Stomach (tissue), 9 donors: Measurements from ENCODE around the gene KRTAP5-10. TPM values are rescaled to one million over a fixed set of nuclear protein-coding genes. Genes with fewer than 3 reads are reported as not detected.
"Not testable (repeated sequence)": the region's sequence is repeated elsewhere in the genome, so short reads cannot be mapped to it uniquely, and the experiment has no call there.

Source experiments
- DNase-seq, 2 donors: peaks; one replicate each; pipeline versions ENCODE4 v3.0.0 to v3.0.0-alpha.2; 2013 to 2019
- H3K27ac ChIP-seq, 5 donors: fragments of 200-600 bp in 4 of 5; sonication (generic) in 4 of 5; one replicate each; pipeline ENCODE4 v1.5.1; 2013 to 2019; ENCODE audit warnings: mild to moderate bottlenecking in 1 of 5, moderate library complexity in 1 of 5
- H3K27me3 ChIP-seq, 3 donors: fragments of 200-600 bp; sonication (generic); one replicate each; pipeline ENCODE4 v1.5.1; 2017 to 2019; ENCODE audit warnings: mixed run types in 1 of 3
- H3K36me3 ChIP-seq, 4 donors: fragments of 200-600 bp; sonication (generic); 1 replicate in 3 of 4; 2 replicates in 1 of 4; pipeline ENCODE4 v1.5.1; 2016 to 2019
- H3K4me1 ChIP-seq, 4 donors: fragments of 200-600 bp; sonication (generic); one replicate each; pipeline ENCODE4 v1.5.1; 2016 to 2019
- H3K4me3 ChIP-seq, 4 donors: fragments of 200-600 bp; sonication (generic) in 3 of 4; one replicate each; pipeline ENCODE4 v1.5.1; 2016 to 2019; ENCODE audit warnings: mild to moderate bottlenecking in 1 of 4
- H3K9me3 ChIP-seq, 4 donors: fragments of 200-600 bp; sonication (generic); one replicate each; pipeline ENCODE4 v1.5.1; 2016 to 2019
- EP300 ChIP-seq: sonication (generic); formaldehyde crosslinking; IDR thresholded peaks from one replicate; pipeline ENCODE4 v1.6.1; 2017; ENCODE audit warnings: antibody characterized with exemption
- POLR2A ChIP-seq, 4 donors: fragments of 450-650 bp; IDR thresholded peaks; one replicate each; pipeline ENCODE4 v1.6.1; 2016; ENCODE audit warnings: antibody characterized with exemption in 4 of 4, control low read depth in 2 of 4, mild to moderate bottlenecking in 1 of 4, moderate library complexity in 1 of 4
- POLR2AphosphoS5 ChIP-seq, 3 donors: sonication (generic); formaldehyde crosslinking; IDR thresholded peaks; one replicate each; pipeline ENCODE4 v1.6.1; 2016; ENCODE audit warnings: antibody characterized with exemption in 3 of 3
- WGBS, 5 donors: extraction: QIAGEN DNeasy Blood & Tissue Kit in 3 of 5; methylation state at CpG; one replicate each; pipeline versions ENCODE4 v1.1.5 to v1.1.7; 2013 to 2018; 5-methylcytosine and 5-hydroxymethylcytosine counted together
- intact Hi-C: fragments of 100-400 bp; cut with DNase I; formaldehyde crosslinking; loops from one replicate; pipeline ENCODE4 v1.15.1; 2023; ENCODE audit warnings: low total_unique reads
- polyA plus RNA-seq, 3 donors: library from polyadenylated mRNA; stranded (reverse); fragments of 200-250 nt; gene quantifications; one replicate each; pipeline ENCODE4 v1.2.3, GENCODE V29; 2013
- total RNA-seq, 5 donors: library from RNA; depleted of rRNA; stranded (reverse); fragments of >200 nt; gene quantifications; one replicate each; pipeline versions ENCODE4 v1.1.0 to v1.2.3, GENCODE V29; 2014 to 2016
- TF ChIP-seq, protein P1 (sequence below), 7 experiments: fragments of 450-650 bp in 4 of 7; fragments of 200-600 bp in 3 of 7; sonication (generic) in 3 of 7; IDR thresholded peaks; one replicate each; pipeline ENCODE4 v1.5.1; 2016 to 2019; ENCODE audit warnings: antibody characterized with exemption in 7 of 7, control low read depth in 2 of 7, mild to moderate bottlenecking in 1 of 7
- donor health status: healthy with polysubstance abuse.
- donor health status: Bipolar disorder and iron deficiency.
- donor health status: healthy.

KRTAP5-10 gene
- total and polyA plus RNA-seq, 8 donors: not detected

DNA sequence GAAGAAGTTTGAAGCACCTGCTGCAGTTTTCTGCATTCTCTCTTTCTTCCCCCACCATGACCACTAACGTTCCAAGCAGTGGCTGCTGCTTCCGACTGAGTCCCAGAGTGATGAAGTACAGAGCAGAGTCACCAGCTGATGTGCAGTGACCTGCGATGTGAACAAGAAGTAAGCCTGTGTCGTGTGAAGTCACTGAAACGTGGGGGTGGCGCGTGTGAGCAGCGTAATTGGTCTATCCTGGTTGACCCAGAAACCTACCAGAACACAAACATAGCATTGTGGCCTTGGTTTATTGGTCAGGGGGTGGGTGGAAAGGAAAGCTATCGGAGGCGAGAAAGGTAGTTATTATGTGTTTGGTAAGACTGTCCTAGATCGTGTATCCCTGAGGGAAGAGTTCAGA is 34.8 kb upstream of the KRTAP5-10 start:
- DNase-seq: no peak
- WGBS, 5 donors: 78 to 96% (median 90%) methylated on average over 11 of the region's 11 CpGs
- H3K27me3 ChIP-seq: no peaks in the 10 kb centered on the region
- H3K36me3 ChIP-seq: no peaks in the 10 kb centered on the region
- TF ChIP-seq, protein P1, sequence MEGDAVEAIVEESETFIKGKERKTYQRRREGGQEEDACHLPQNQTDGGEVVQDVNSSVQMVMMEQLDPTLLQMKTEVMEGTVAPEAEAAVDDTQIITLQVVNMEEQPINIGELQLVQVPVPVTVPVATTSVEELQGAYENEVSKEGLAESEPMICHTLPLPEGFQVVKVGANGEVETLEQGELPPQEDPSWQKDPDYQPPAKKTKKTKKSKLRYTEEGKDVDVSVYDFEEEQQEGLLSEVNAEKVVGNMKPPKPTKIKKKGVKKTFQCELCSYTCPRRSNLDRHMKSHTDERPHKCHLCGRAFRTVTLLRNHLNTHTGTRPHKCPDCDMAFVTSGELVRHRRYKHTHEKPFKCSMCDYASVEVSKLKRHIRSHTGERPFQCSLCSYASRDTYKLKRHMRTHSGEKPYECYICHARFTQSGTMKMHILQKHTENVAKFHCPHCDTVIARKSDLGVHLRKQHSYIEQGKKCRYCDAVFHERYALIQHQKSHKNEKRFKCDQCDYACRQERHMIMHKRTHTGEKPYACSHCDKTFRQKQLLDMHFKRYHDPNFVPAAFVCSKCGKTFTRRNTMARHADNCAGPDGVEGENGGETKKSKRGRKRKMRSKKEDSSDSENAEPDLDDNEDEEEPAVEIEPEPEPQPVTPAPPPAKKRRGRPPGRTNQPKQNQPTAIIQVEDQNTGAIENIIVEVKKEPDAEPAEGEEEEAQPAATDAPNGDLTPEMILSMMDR (IDR thresholded peaks at IDR 0.05): no peak
- no peak for TF ChIP-seq EP300
- no peak for TF ChIP-seq POLR2AphosphoS5 (IDR thresholded peaks at IDR 0.05)
- TF ChIP-seq POLR2A (IDR thresholded peaks at IDR 0.05): no peak
- H3K4me1 ChIP-seq: no peaks in the 10 kb centered on the region
- no peak overlapping the region for H3K4me3 ChIP-seq
- peaks cover 0 to 1% (median 0%) of the 10 kb centered on the region in 4 donors for H3K9me3 ChIP-seq
- intact Hi-C loops: no loop called here
- no peak overlapping the region for H3K27ac ChIP-seq

DNA sequence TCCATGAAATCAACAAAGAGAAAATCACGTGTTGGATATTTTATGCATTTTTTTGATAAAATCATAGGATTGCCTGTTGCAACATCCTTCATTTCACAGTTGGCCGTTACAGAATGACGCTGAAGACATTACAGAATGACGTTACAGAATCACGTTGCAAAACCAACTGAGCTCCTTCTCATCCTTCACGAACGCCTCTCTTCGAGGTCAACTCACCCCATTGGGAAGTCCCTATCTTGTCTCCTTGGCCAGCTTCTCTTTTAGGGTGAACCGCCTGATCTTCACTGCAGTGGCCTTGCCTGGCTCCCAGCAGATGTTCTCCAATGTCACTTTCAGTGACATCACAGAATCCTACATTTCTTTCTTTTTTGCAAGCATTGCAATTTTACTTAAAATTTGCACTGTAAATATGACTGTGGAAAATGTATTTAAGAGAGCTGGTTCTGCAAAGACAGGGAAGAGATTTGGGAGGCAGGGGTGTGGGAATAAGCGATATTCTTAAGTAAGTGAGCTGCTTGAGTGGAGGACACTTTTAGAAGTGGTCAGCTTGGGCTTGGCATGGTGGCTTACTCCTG is 33.2 kb upstream of the KRTAP5-10 start:
- no peaks in the 10 kb centered on the region for H3K9me3 ChIP-seq
- intact Hi-C loops: no loop called here
- H3K4me1 ChIP-seq: no peaks in the 10 kb centered on the region
- no peak overlapping the region for H3K4me3 ChIP-seq
- no peak for TF ChIP-seq EP300
- no peaks in the 10 kb centered on the region for H3K27me3 ChIP-seq
- H3K36me3 ChIP-seq: no peaks in the 10 kb centered on the region
- no peak for DNase-seq
- H3K27ac ChIP-seq: no peak overlapping the region
- 79 to 85% (median 81%) methylated on average over 10 of the region's 10 CpGs for WGBS, 5 donors

DNA sequence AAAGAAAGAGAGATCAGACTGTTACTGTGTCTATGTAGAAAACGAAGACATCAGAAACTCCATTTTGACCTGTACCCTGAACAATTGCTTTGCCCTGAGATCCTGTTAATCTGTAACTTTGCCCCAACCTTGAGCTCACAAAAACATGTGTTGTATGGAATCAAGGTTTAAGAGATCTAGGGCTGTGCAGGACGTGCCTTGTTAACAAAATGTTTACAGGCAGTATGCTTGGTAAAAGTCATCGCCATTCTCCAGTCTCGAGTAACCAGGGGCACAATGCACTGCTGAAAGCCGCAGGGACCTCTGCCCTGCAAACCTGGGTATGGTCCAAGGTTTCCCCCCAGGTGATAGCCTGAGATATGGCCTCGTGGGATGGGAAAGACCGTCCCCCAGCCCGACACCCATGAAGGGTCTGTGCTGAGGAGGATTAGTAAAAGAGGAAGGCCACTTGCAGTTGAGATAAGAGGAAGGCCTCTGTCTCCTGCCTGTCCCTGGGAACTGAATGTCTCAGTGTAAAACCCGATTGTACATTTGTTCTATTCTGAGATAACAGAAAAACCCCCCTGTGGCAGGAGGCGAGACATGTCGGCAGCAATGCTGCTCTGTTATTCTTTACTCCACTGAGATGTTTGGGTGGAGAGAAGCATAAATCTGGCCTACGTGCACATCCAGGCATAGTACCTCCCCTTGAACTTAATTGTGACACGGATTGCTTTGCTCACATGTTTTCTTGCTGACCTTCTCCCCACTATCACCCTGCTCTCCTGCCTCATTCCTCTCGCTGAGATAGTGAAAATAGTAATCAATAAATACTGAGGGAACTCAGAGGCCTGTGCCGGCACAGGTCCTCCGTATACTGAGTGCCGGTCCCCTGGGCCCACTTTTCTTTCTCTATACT is 30.4 kb upstream of the KRTAP5-10 start:
- H3K4me1 ChIP-seq, DNase-seq, H3K27ac ChIP-seq, H3K36me3 ChIP-seq, H3K9me3 ChIP-seq, intact Hi-C loops, H3K4me3 ChIP-seq, H3K27me3 ChIP-seq: not testable (repeated sequence)
- WGBS, 5 donors: 51 to 63% (median 55%) methylated on average over 17 of the region's 17 CpGs

DNA sequence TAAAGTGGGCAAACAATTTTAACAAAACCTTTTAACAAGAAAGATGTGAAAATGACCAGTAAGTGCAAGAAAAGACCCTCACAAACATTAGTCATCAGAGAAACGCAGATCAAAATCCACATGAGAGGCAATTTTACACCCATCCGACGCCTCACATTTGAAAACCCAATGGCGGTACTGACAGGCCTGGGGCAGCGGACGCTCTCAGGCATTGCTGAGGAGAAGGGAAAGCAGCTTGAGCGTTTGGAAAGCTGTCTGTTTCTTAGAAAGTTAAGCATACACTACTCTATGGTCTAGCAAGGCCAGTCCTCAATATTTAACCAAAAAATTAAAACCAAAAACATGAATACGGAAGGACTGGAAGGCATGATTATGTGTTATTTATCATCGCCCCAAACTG is 29.5 kb upstream of the KRTAP5-10 start:
- Histone ChIP-seq H3K27me3 (no peaks in the 10 kb centered on the region), H3K9me3 (no peaks in the 10 kb centered on the region), H3K4me3 (no peak overlapping the region), H3K36me3 (no peaks in the 10 kb centered on the region), H3K4me1 (no peaks in the 10 kb centered on the region), H3K27ac (no peak overlapping the region)
- no peak for DNase-seq
- TF ChIP-seq POLR2A (IDR thresholded peaks at IDR 0.05) (no peak), POLR2AphosphoS5 (IDR thresholded peaks at IDR 0.05) (no peak), EP300 (no peak)
- TF ChIP-seq, protein P1 (IDR thresholded peaks at IDR 0.05): no peak
- 87 to 99% (median 97%) methylated on average over 9 of the region's 9 CpGs for WGBS, 5 donors
- intact Hi-C loops: no loop called here

DNA sequence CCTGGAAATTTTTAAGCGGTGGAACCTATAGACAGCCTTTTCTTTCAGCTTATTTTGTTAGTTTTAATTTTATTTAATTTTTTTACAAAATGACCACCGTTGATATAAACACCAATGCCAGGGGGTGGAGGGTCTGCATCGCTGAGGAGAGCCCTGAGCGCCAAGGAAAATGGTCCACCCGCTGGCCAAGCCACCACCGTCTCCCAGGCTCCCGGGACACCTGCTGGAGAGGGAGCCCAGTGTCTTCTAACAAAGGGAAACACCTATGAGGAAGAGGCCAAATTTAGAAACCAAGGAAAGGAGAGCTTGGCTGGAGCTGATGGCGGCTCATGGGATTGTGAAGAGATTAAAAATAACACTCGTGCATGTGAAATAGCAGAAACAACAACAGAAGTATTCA is 27.8 kb upstream of the KRTAP5-10 start:
- WGBS, 5 donors: 77 to 84% (median 80%) methylated on average over 9 of the region's 9 CpGs
- DNase-seq: no peak
- intact Hi-C loops: no loop called here
- Histone ChIP-seq H3K4me1 (no peaks in the 10 kb centered on the region), H3K9me3 (no peaks in the 10 kb centered on the region), H3K27me3 (no peaks in the 10 kb centered on the region), H3K36me3 (no peaks in the 10 kb centered on the region), H3K4me3 (no peak overlapping the region), H3K27ac (no peak overlapping the region)
- TF ChIP-seq POLR2AphosphoS5 (IDR thresholded peaks at IDR 0.05) (no peak), EP300 (no peak), POLR2A (IDR thresholded peaks at IDR 0.05) (no peak)
- TF ChIP-seq, protein P1 (IDR thresholded peaks at IDR 0.05): no peak

DNA sequence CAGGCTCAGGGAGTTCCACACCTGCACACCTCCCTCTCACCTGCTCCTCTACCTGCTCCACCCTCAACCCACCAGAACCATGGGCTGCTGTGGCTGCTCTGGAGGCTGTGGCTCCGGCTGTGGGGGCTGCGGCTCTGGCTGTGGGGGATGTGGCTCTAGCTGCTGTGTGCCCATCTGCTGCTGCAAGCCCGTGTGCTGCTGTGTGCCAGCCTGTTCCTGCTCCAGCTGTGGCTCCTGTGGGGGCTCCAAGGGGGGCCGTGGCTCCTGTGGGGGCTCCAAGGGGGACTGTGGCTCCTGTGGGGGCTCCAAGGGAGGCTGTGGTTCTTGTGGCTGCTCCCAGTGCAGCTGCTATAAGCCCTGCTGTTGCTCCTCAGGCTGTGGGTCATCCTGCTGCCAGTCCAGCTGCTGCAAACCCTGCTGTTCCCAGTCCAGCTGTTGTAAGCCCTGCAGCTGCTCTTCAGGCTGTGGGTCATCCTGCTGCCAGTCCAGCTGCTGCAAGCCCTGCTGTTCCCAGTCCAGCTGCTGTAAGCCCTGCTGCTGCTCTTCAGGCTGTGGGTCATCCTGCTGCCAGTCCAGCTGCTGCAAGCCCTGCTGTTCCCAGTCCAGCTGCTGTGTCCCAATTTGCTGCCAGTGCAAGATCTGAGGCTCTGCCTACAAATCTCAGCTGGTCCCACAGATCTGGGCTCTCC is 27.2 kb upstream of the KRTAP5-10 start, which contains the start of gene KRTAP5-8:
KRTAP5-8 (plus strand) TSS at position 49 of the 689 bp plus-strand sequence; CDS start at position 80, 31 bp downstream.
- H3K9me3 ChIP-seq, DNase-seq, intact Hi-C loops, H3K4me1 ChIP-seq, H3K4me3 ChIP-seq, H3K36me3 ChIP-seq, H3K27ac ChIP-seq, H3K27me3 ChIP-seq: not testable (repeated sequence)
- whole genome bisulfite sequencing, 5 donors: 57 to 80% (median 68%) methylated on average over 1 to 4 of the region's 4 CpGs; no CpG with 5 or more reads in 1 of the 5 donors
